Measurements from ENCODE around the gene PCDH9. TPM values are rescaled to one million over a fixed set of nuclear protein-coding genes. Genes with fewer than 3 reads are reported as not detected.

PCDH9 gene
- total RNA-seq, 1 experiment from 2014 or later, result 5.8 TPM

DNA sequence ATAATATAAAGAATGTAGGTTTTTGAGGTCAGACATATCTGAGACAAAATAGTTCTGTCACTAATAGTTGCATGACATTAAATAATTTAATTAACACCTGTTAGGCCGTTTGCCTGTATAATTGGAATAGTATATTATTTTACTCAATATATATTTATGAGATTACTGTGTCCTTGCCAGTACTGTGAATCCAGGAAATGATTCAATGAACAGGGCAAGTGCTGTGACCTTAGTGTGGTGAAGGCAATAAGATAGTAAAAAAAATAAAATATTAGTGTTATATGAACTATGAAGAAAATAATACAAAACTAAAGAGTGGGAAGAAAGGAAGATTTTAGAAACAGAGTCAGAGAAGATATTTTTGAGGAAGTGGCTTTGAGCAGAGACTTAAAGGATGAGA lies 403.7 kb downstream of the PCDH9 start:
- POLR2A ChIA-PET (ENCODE audit: low non-redundant PET), result no interaction called here
- TF ChIP-seq EZH2 (IDR thresholded peaks at IDR 0.05; ENCODE audit: borderline replicate concordance, low read depth, low read length, poor library complexity, severe bottlenecking) (no peak), CTCF (conservative IDR thresholded peaks at IDR 0.05; ENCODE audit: low read depth, low read length) (no peak)
- BruUV-seq (replicated peaks), result no TSS peak
- H3K27me3 ChIP-seq (replicated peaks; ENCODE audit: insufficient read depth, low read depth, low read length, poor library complexity), result no peaks in the 10 kb centered on the region
- no peaks in the 10 kb centered on the region for H3K4me1 ChIP-seq (ENCODE audit: insufficient read depth, low read length, poor library complexity, severe bottlenecking)
- H3K9me3 ChIP-seq (ENCODE audit: low read depth, low read length, poor library complexity, severe bottlenecking), result no peaks in the 10 kb centered on the region
- no peak for DNase-seq (ENCODE audit: low spot score)
- no peak overlapping the region for H3K4me3 ChIP-seq (ENCODE audit: low read depth, low read length, poor library complexity, severe bottlenecking)
- CTCF ChIA-PET, result no interaction called here
- no peaks in the 10 kb centered on the region for H3K36me3 ChIP-seq (ENCODE audit: insufficient read depth, low read length, poor library complexity, severe bottlenecking)
- intact Hi-C loops (cut with micrococcal nuclease; ENCODE audit: unreplicated experiment), result no loop called here
- H3K27ac ChIP-seq (ENCODE audit: low read depth, low read length, poor library complexity, severe bottlenecking), result no peak overlapping the region

- intact Hi-C loops (cut with micrococcal nuclease; ENCODE audit: unreplicated experiment), result no loop called here
- ChIA-PET POLR2A (ENCODE audit: low non-redundant PET) (no interaction called here), CTCF (no interaction called here)
- no peak for DNase-seq (ENCODE audit: low spot score)
- Histone ChIP-seq H3K4me1 (ENCODE audit: insufficient read depth, low read length, poor library complexity, severe bottlenecking) (no peaks in the 10 kb centered on the region), H3K27ac (ENCODE audit: low read depth, low read length, poor library complexity, severe bottlenecking) (no peak overlapping the region), H3K36me3 (ENCODE audit: insufficient read depth, low read length, poor library complexity, severe bottlenecking) (no peaks in the 10 kb centered on the region), H3K9me3 (ENCODE audit: low read depth, low read length, poor library complexity, severe bottlenecking) (no peaks in the 10 kb centered on the region), H3K4me3 (ENCODE audit: low read depth, low read length, poor library complexity, severe bottlenecking) (no peak overlapping the region), H3K27me3 (replicated peaks; ENCODE audit: insufficient read depth, low read depth, low read length, poor library complexity) (no peaks in the 10 kb centered on the region)
- no TSS peak for BruUV-seq (replicated peaks)
- no peak for TF ChIP-seq CTCF (conservative IDR thresholded peaks at IDR 0.05; ENCODE audit: low read depth, low read length)
- no peak for TF ChIP-seq EZH2 (IDR thresholded peaks at IDR 0.05; ENCODE audit: borderline replicate concordance, low read depth, low read length, poor library complexity, severe bottlenecking)
Measured at GRCh38 chr13:66821551-66821950, 408.6 kb downstream of the PCDH9 start.

- no peaks in the 10 kb centered on the region for H3K4me1 ChIP-seq (ENCODE audit: insufficient read depth, low read length, poor library complexity, severe bottlenecking)
- DNase-seq (ENCODE audit: low spot score), result no peak
- no peaks in the 10 kb centered on the region for H3K27me3 ChIP-seq (replicated peaks; ENCODE audit: insufficient read depth, low read depth, low read length, poor library complexity)
- no TSS peak for BruUV-seq (replicated peaks)
- TF ChIP-seq EZH2 (IDR thresholded peaks at IDR 0.05; ENCODE audit: borderline replicate concordance, low read depth, low read length, poor library complexity, severe bottlenecking) (no peak), CTCF (conservative IDR thresholded peaks at IDR 0.05; ENCODE audit: low read depth, low read length) (no peak)
- H3K4me3 ChIP-seq (ENCODE audit: low read depth, low read length, poor library complexity, severe bottlenecking), result no peak overlapping the region
- ChIA-PET POLR2A (ENCODE audit: low non-redundant PET) (no interaction called here), CTCF (interaction anchor here (0.6 kb wide), 1 partner anchor 243 kb away, joined by 7 read pairs; no protein-coding TSS in a partner anchor)
- intact Hi-C loops (cut with micrococcal nuclease; ENCODE audit: unreplicated experiment), result no loop called here
- no peaks in the 10 kb centered on the region for H3K36me3 ChIP-seq (ENCODE audit: insufficient read depth, low read length, poor library complexity, severe bottlenecking)
- H3K9me3 ChIP-seq (ENCODE audit: low read depth, low read length, poor library complexity, severe bottlenecking), result no peaks in the 10 kb centered on the region
- no peak overlapping the region for H3K27ac ChIP-seq (ENCODE audit: low read depth, low read length, poor library complexity, severe bottlenecking)
Measured at GRCh38 chr13:66811455-66811854, 418.7 kb downstream of the PCDH9 start.

All from A673 (cell line).